HCT116 (cell line): ENCODE measurements around the gene ASCL2. TPM values are rescaled to one million over a fixed set of nuclear protein-coding genes. Genes with fewer than 3 reads are reported as not detected.

Experiments used
- ATAC-seq: fragments of 200-7000 bp; cut with Tn5 transposase; 2 replicates; pipeline ENCODE4 v1.9.1; 2020; ENCODE audit warnings: mild to moderate bottlenecking, moderate library complexity
- BruUV-seq: library from RNA; stranded (reverse); fragments of 400-500 nt; replicated peaks from 2 replicates; lab custom pipeline; 2021; lab: Mats Ljungman, UMichigan
- CTCF ChIA-PET: fragments of 300-600 bp; sonication (Branson Sonifier 250); formaldehyde crosslinking; loops from one replicate; lab custom pipeline; 2021; ENCODE audit warnings: antibody characterized with exemption; lab: Charles Lee
- POLR2A ChIA-PET: fragments of 300-600, 350-600 bp; sonication (Branson Sonifier 250); formaldehyde crosslinking; loops from one replicate; lab custom pipeline; 2021; ENCODE audit warnings: antibody characterized with exemption; lab: Charles Lee
- RAD21 ChIA-PET, 2 experiments: fragments of 300-600 bp; sonication (Branson Sonifier 250); formaldehyde crosslinking; loops; one replicate each; lab custom pipeline; 2023; ENCODE audit warnings: low total read pairs in 2 of 2; ENCODE audit not compliant: uncharacterized antibody in 2 of 2, unreplicated experiment in 2 of 2, low non-redundant PET in 1 of 2; lab: Charles Lee
- DNase-seq: peaks from one replicate; pipeline ENCODE4 v3.0.0-alpha.2; 2010; ENCODE audit warnings: low read depth, low spot score
- H2AFZ ChIP-seq: fragments of 200-600 bp; shearing (Covaris generic), sonication (generic); 2 replicates; pipeline ENCODE4 v1.6.1; 2017; ENCODE audit warnings: low read depth, mixed run types, mixed read lengths, antibody characterized with exemption, low read length; ENCODE audit not compliant: poor library complexity, severe bottlenecking
- H3K27ac ChIP-seq: 2 replicates; pipeline ENCODE4 v1.5.1; 2012; ENCODE audit warnings: low read depth, low read length
- H3K27me3 ChIP-seq: fragments of 200-600 bp; sonication (generic); 2 replicates; pipeline ENCODE4 v1.6.1; 2016; ENCODE audit warnings: mixed run types, low read length, mixed read lengths; ENCODE audit not compliant: insufficient read depth
- H3K36me3 ChIP-seq, 2 experiments: fragments of 200-500 bp in 1 of 2; fragments of 200-600 bp in 1 of 2; sonication (Bioruptor generic) in 1 of 2; sonication (generic) in 1 of 2; 2 replicates each; pipeline versions ENCODE4 v1.5.1 to v1.6.1; 2014 to 2016; ENCODE audit warnings: low read length in 2 of 2, inconsistent platforms in 1 of 2, mixed read lengths in 1 of 2, mixed run types in 1 of 2; ENCODE audit not compliant: insufficient read depth in 2 of 2, control insufficient read depth in 1 of 2
- H3K4me1 ChIP-seq, 2 experiments: fragments of 200-600 bp in 1 of 2; sonication (generic) in 1 of 2; 2 replicates each; pipeline versions ENCODE4 v1.5.1 to v1.6.1; 2012 to 2017; ENCODE audit warnings: low read length in 2 of 2, inconsistent platforms in 1 of 2, mild to moderate bottlenecking in 1 of 2, mixed read lengths in 1 of 2, mixed run types in 1 of 2, moderate library complexity in 1 of 2; ENCODE audit not compliant: insufficient read depth in 2 of 2, control insufficient read depth in 1 of 2
- H3K4me2 ChIP-seq: fragments of 200-600 bp; sonication (generic); 2 replicates; pipeline ENCODE4 v1.6.1; 2017; ENCODE audit warnings: mixed run types, low read length, mixed read lengths
- H3K4me3 ChIP-seq, 2 experiments: fragments of 200-600 bp in 1 of 2; sonication (generic) in 1 of 2; replicated peaks in 1 of 2; 2 replicates each; pipeline ENCODE4 v1.5.1; 2011 to 2016; ENCODE audit warnings: low read length in 2 of 2, control low read depth in 1 of 2, low read depth in 1 of 2, mild to moderate bottlenecking in 1 of 2, mixed read lengths in 1 of 2, mixed run types in 1 of 2
- H3K79me2 ChIP-seq: fragments of 200-600 bp; sonication (generic); 2 replicates; pipeline ENCODE4 v1.6.1; 2017; ENCODE audit warnings: mild to moderate bottlenecking, mixed run types, low read length, moderate library complexity, mixed read lengths; ENCODE audit not compliant: insufficient read depth
- H3K9ac ChIP-seq: fragments of 200-600 bp; sonication (generic); 2 replicates; pipeline ENCODE4 v1.6.1; 2016; ENCODE audit warnings: low read length, mixed read lengths
- H3K9me2 ChIP-seq: fragments of 200-600 bp; sonication (generic), shearing (Covaris generic); 2 replicates; pipeline ENCODE4 v1.6.1; 2017; ENCODE audit warnings: mixed run types, mild to moderate bottlenecking, moderate library complexity; ENCODE audit not compliant: insufficient read depth
- H3K9me3 ChIP-seq, 2 experiments: fragments of 200-500 bp in 1 of 2; fragments of 200-600 bp in 1 of 2; sonication (Bioruptor generic) in 1 of 2; sonication (generic) in 1 of 2; 2 replicates each; pipeline ENCODE4 v1.6.1; 2014 to 2017; ENCODE audit warnings: low read length in 2 of 2, mixed read lengths in 2 of 2, inconsistent platforms in 1 of 2, low read depth in 1 of 2, mild to moderate bottlenecking in 1 of 2, mixed run types in 1 of 2, moderate library complexity in 1 of 2; ENCODE audit not compliant: control insufficient read depth in 1 of 2, insufficient read depth in 1 of 2
- H4K20me1 ChIP-seq: fragments of 200-600 bp; sonication (generic), shearing (Covaris generic); 2 replicates; pipeline ENCODE4 v1.6.1; 2017; ENCODE audit warnings: mixed run types, mild to moderate bottlenecking, moderate library complexity; ENCODE audit not compliant: insufficient read depth
- CBX3 ChIP-seq: IDR thresholded peaks from 2 replicates; pipeline ENCODE4 v1.6.1; 2012; ENCODE audit warnings: low read depth
- CEBPB ChIP-seq: IDR thresholded peaks from 2 replicates; pipeline ENCODE4 v1.6.1; 2012; ENCODE audit warnings: low read depth
- EGR1 ChIP-seq: IDR thresholded peaks from 2 replicates; pipeline ENCODE4 v1.6.1; 2012; ENCODE audit warnings: low read depth
- ELF1 ChIP-seq: IDR thresholded peaks from 2 replicates; pipeline ENCODE4 v1.6.1; 2012; ENCODE audit warnings: low read depth, borderline replicate concordance
- EZH2 ChIP-seq: fragments of 200-600 bp; sonication (generic); IDR thresholded peaks from 2 replicates; pipeline ENCODE4 v1.6.1; 2017; ENCODE audit warnings: antibody characterized with exemption, mixed run types
- FOSL1 ChIP-seq: IDR thresholded peaks from 2 replicates; pipeline ENCODE4 v1.6.1; 2012; ENCODE audit warnings: low read depth
- JUND ChIP-seq: IDR thresholded peaks from 2 replicates; pipeline ENCODE4 v1.6.1; 2012
- POLR2A ChIP-seq: IDR thresholded peaks from 2 replicates; pipeline ENCODE4 v1.7.0; 2011; ENCODE audit warnings: borderline replicate concordance; ENCODE audit not compliant: insufficient read depth, insufficient read length; ENCODE audit errors: extremely low read depth
- POLR2AphosphoS5 ChIP-seq: IDR thresholded peaks from 2 replicates; pipeline ENCODE4 v1.6.1; 2011; ENCODE audit warnings: mild to moderate bottlenecking, low read depth, low read length, moderate library complexity
- RAD21 ChIP-seq: IDR thresholded peaks from 2 replicates; pipeline ENCODE4 v1.6.1; 2012; ENCODE audit warnings: low read depth, mild to moderate bottlenecking
- SP1 ChIP-seq: IDR thresholded peaks from 2 replicates; pipeline ENCODE4 v1.6.1; 2012; ENCODE audit warnings: low read depth
- SRF ChIP-seq: IDR thresholded peaks from 2 replicates; pipeline ENCODE4 v1.6.1; 2012; ENCODE audit warnings: low read depth
- TCF7L2 ChIP-seq: IDR thresholded peaks from 2 replicates; pipeline ENCODE4 v1.7.0; 2011; ENCODE audit warnings: borderline replicate concordance, inconsistent platforms; ENCODE audit not compliant: insufficient read depth, insufficient read length; ENCODE audit errors: extremely low read depth
- YY1 ChIP-seq: IDR thresholded peaks from 2 replicates; pipeline ENCODE4 v1.6.1; 2011; ENCODE audit warnings: low read length, low read depth, moderate library complexity, mild to moderate bottlenecking; ENCODE audit not compliant: insufficient replicate concordance; ENCODE audit errors: extremely low read depth
- ZFX ChIP-seq: fragments of 450-650 bp; IDR thresholded peaks from 2 replicates; pipeline ENCODE4 v1.6.1; 2017
- ZNF274 ChIP-seq: fragments of 200-500 bp; sonication (Bioruptor generic); IDR thresholded peaks from 2 replicates; pipeline ENCODE4 v1.6.1; 2014; ENCODE audit warnings: mild to moderate bottlenecking, low read depth, low read length, inconsistent platforms
- intact Hi-C: fragments of 100-400 bp; cut with micrococcal nuclease; formaldehyde crosslinking; loops from 2 replicates; pipeline ENCODE4 v1.10.0; 2022
- total RNA-seq: library from RNA; stranded (reverse); gene quantifications from one replicate; pipeline ENCODE4 v1.2.1, GENCODE V29; 2021; ENCODE audit not compliant: unreplicated experiment
- TF ChIP-seq, protein P1 (sequence below): IDR thresholded peaks from 2 replicates; pipeline ENCODE4 v1.6.1; 2011; ENCODE audit warnings: mild to moderate bottlenecking, low read length, moderate library complexity; ENCODE audit not compliant: insufficient replicate concordance; ENCODE audit errors: extremely low read depth
- TF ChIP-seq, protein P2 (sequence below): IDR thresholded peaks from 2 replicates; pipeline ENCODE4 v1.6.1; 2012; ENCODE audit warnings: low read depth

Gene ASCL2
- total RNA-seq, 1 experiment from 2014 or later = not detected

DNA sequence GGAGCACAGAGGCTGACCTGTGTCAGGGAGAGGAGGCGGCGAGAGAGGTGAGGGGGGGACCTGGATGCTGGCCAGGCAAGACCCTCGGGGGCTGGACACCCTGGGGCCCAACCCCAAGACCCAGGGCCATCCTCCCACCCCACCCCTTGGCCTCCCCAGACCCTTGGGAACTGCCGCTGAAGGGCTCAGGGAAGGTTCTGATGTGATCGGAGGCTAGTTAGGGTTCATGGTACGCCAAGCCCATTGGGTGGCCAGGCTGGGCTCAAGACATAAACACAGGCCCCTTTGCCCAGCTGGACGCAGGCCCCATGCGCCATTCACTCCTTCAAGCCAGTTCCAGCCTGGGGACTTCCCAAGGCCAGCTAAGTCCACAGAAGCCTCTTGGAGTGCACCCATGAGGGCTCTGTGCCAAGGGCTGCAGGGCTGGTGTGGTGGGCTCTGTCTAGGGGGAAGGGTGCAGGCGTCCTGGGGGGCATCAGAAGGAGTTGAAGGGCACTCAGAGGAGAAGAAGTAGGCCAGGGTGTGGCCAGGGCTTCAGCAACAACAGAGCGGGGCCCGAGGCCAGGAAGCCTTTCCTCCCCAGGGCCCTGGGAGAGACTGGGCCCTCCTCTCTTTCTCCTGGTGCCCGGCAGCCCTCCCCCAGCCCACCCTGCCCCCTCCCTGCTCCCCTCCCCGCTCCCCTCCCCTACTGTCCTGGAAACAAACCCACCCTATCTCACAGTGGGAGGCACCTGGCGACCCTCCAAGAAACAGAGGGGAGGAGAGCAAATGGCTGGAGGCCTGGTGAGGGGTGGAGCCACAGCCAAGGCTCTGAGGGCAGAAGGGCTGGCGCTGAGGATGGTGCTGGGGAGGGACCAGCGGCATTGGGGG, 44.4 kb upstream of the ASCL2 start:
- TF ChIP-seq ZFX (no peak), TCF7L2 (no peak), ZNF274 (no peak), ELF1 (no peak), POLR2A (no peak), FOSL1 (no peak), SP1 (no peak), EZH2 (no peak), POLR2AphosphoS5 (no peak), YY1 (no peak), JUND (no peak), RAD21 (no peak), CBX3 (no peak), CEBPB (no peak), EGR1 (no peak), SRF (no peak)
- TF ChIP-seq, protein P1, sequence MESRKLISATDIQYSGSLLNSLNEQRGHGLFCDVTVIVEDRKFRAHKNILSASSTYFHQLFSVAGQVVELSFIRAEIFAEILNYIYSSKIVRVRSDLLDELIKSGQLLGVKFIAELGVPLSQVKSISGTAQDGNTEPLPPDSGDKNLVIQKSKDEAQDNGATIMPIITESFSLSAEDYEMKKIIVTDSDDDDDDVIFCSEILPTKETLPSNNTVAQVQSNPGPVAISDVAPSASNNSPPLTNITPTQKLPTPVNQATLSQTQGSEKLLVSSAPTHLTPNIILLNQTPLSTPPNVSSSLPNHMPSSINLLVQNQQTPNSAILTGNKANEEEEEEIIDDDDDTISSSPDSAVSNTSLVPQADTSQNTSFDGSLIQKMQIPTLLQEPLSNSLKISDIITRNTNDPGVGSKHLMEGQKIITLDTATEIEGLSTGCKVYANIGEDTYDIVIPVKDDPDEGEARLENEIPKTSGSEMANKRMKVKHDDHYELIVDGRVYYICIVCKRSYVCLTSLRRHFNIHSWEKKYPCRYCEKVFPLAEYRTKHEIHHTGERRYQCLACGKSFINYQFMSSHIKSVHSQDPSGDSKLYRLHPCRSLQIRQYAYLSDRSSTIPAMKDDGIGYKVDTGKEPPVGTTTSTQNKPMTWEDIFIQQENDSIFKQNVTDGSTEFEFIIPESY = no peak
- TF ChIP-seq, protein P2, sequence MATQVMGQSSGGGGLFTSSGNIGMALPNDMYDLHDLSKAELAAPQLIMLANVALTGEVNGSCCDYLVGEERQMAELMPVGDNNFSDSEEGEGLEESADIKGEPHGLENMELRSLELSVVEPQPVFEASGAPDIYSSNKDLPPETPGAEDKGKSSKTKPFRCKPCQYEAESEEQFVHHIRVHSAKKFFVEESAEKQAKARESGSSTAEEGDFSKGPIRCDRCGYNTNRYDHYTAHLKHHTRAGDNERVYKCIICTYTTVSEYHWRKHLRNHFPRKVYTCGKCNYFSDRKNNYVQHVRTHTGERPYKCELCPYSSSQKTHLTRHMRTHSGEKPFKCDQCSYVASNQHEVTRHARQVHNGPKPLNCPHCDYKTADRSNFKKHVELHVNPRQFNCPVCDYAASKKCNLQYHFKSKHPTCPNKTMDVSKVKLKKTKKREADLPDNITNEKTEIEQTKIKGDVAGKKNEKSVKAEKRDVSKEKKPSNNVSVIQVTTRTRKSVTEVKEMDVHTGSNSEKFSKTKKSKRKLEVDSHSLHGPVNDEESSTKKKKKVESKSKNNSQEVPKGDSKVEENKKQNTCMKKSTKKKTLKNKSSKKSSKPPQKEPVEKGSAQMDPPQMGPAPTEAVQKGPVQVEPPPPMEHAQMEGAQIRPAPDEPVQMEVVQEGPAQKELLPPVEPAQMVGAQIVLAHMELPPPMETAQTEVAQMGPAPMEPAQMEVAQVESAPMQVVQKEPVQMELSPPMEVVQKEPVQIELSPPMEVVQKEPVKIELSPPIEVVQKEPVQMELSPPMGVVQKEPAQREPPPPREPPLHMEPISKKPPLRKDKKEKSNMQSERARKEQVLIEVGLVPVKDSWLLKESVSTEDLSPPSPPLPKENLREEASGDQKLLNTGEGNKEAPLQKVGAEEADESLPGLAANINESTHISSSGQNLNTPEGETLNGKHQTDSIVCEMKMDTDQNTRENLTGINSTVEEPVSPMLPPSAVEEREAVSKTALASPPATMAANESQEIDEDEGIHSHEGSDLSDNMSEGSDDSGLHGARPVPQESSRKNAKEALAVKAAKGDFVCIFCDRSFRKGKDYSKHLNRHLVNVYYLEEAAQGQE = no peak
- TF ChIP-seq, all 23 proteins: peak for 0
- no TSS peak for BruUV-seq
- POLR2A ChIA-PET = no interaction called here
- RAD21 ChIA-PET = no interaction called here
- Histone ChIP-seq H3K9me3 (no peaks in the 10 kb centered on the region), H3K27me3 (no peaks in the 10 kb centered on the region), H3K79me2 (no peaks in the 10 kb centered on the region), H3K36me3 (no peaks in the 10 kb centered on the region), H3K4me2 (no peak overlapping the region), H3K9me2 (no peaks in the 10 kb centered on the region), H3K9ac (no peak overlapping the region), H2AFZ (no peak overlapping the region), H3K4me3 (no peak overlapping the region), H3K27ac (no peak overlapping the region), H3K4me1 (peaks cover 0 to 20% of the 10 kb centered on the region in 2 experiments), H4K20me1 (no peaks in the 10 kb centered on the region)
- intact Hi-C loops = no loop called here
- CTCF ChIA-PET = interaction anchor here (1.6 kb wide), 1 partner anchor 10 kb away, joined by 3 read pairs; no protein-coding TSS in a partner anchor
- DNase-seq (no peak), ATAC-seq (peak; percentile 55)
